ENCODE data around the gene CHST10. TPM values are rescaled to one million over a fixed set of nuclear protein-coding genes. Genes with fewer than 3 reads are reported as not detected.

Gene CHST10
- total RNA-seq, 1 donor from 2014 or later, result 25.8 TPM

GRCh38 chr2:100409461-100409860 is 8.0 kb downstream of the CHST10 start:
- no peak for TF ChIP-seq CTCF (IDR thresholded peaks at IDR 0.05; ENCODE audit: unreplicated experiment)
- Mint-ChIP-seq H3K36me3 (peaks cover 10% of the 10 kb centered on the region), H3K9me3 (no peaks in the 10 kb centered on the region), H3K4me1 (peaks cover 2% of the 10 kb centered on the region), H3K4me3 (no peak overlapping the region), H3K27ac (no peak overlapping the region), H3K27me3 (ENCODE audit: low read depth) (no peaks in the 10 kb centered on the region)
- DNase-seq (ENCODE audit: low spot score in 2 of 2, unreplicated experiment in 2 of 2), result no peak

DNA sequence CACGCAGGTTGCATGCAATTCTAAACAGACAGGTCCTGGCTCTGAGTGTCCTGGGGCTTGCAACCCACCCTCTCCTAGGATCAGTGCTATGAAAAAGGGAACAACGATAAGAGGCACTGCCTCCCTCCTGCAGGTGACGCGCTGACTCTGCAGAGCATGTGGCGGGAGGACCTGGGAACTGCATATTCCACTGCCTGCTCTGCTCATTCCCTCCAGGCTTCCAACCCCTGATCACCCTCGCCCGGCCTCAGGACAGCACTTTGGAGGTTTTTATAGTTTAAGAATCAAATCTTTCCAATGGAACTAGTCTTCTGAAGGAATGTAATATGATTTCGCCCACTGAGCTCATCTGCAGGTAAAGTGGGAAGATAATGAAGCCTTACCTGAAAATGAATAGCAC is 8.5 kb downstream of the CHST10 start:
- peaks cover 5% of the 10 kb centered on the region for H3K4me1 Mint-ChIP-seq

DNA sequence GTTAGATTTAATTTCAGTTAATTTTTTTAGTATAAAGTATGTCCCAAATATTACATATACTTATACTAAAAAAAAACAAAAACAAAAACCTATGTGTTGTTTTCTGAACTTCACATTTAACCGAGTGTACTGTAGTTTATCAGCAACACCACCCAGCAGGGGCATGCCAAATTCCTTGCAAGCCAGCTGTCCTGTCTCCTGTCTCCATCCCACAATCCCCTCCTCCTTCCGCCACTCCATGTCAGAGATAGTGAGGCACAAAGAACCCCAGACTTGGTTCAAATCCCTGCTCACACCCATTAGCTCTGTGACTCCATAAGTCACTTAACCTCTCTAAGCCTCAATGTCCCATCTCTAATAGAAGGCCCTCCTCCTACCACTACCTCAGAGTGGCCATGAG is 9.4 kb downstream of the CHST10 start:
- TF ChIP-seq CTCF (IDR thresholded peaks at IDR 0.05; ENCODE audit: unreplicated experiment), result no peak
- Mint-ChIP-seq H3K36me3 (peaks cover 9% of the 10 kb centered on the region), H3K9me3 (no peaks in the 10 kb centered on the region), H3K27ac (no peak overlapping the region), H3K4me1 (peaks cover 5% of the 10 kb centered on the region), H3K27me3 (ENCODE audit: low read depth) (no peaks in the 10 kb centered on the region), H3K4me3 (no peak overlapping the region)
- no peak for DNase-seq (ENCODE audit: low spot score in 2 of 2, unreplicated experiment in 2 of 2)

More for the DNA sequence above, 8.5 kb downstream of the CHST10 start:
- peaks cover 11% of the 10 kb centered on the region for H3K36me3 Mint-ChIP-seq
- H3K4me3 Mint-ChIP-seq, result no peak overlapping the region
- DNase-seq (ENCODE audit: low spot score in 2 of 2, unreplicated experiment in 2 of 2), result no peak
- H3K9me3 Mint-ChIP-seq, result no peaks in the 10 kb centered on the region
- no peak overlapping the region for H3K27ac Mint-ChIP-seq
- TF ChIP-seq CTCF (IDR thresholded peaks at IDR 0.05; ENCODE audit: unreplicated experiment), result no peak
- no peaks in the 10 kb centered on the region for H3K27me3 Mint-ChIP-seq (ENCODE audit: low read depth)

- Mint-ChIP-seq H3K27me3 (ENCODE audit: low read depth) (no peaks in the 10 kb centered on the region), H3K36me3 (peaks cover 9% of the 10 kb centered on the region), H3K27ac (no peak overlapping the region), H3K9me3 (no peaks in the 10 kb centered on the region), H3K4me1 (peaks cover 5% of the 10 kb centered on the region), H3K4me3 (no peak overlapping the region)
- no peak for TF ChIP-seq CTCF (IDR thresholded peaks at IDR 0.05; ENCODE audit: unreplicated experiment)
- DNase-seq (ENCODE audit: low spot score in 2 of 2, unreplicated experiment in 2 of 2), result no peak
Observed at GRCh38 chr2:100407563-100407962, 9.9 kb downstream of the CHST10 start.

DNA sequence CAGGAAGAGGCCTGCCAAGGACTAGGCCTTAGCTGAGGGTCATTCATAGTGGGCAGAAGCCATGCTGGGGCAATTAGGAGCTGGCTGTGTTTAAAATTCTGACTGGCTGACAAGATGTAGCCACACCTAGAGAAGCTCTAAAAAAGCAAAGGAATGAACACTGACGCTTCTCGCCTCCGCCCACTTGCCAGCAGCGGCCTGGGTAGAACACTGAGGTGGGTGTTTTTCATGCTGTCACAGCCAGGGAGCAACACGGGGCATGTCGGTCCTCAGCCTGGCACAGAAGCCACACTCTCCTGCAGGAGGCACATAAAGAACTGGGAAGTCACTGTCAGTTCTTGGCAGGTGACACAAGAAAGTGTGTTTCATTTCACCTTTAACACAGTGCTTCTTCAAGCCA is 10.4 kb downstream of the CHST10 start:
- Mint-ChIP-seq H3K27me3 (ENCODE audit: low read depth) (no peaks in the 10 kb centered on the region), H3K36me3 (peaks cover 11% of the 10 kb centered on the region), H3K27ac (no peak overlapping the region), H3K9me3 (no peaks in the 10 kb centered on the region), H3K4me1 (peaks cover 5% of the 10 kb centered on the region), H3K4me3 (no peak overlapping the region)
- no peak for DNase-seq (ENCODE audit: low spot score in 2 of 2, unreplicated experiment in 2 of 2)
- no peak for TF ChIP-seq CTCF (IDR thresholded peaks at IDR 0.05; ENCODE audit: unreplicated experiment)

DNA sequence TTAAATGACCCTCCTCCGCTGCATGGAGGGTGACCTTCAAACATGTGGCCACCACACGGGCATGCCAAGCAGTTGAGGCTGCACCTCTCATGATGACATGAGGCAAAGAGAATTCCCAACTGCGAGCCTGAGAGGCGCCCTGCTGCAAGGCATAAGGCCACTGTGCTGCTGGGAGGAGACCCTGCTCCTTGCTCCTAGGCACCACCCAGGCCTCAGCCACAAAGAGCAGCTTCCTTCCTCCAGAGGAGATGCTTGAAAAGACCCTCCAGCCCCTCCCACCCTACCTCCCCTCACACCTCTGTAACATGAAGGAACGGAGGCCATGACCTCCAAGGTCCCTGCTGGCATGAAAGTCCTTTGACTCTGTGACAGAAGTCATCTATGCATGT is 11.4 kb downstream of the CHST10 start:
- peaks cover 15% of the 10 kb centered on the region for H3K36me3 Mint-ChIP-seq
- H3K9me3 Mint-ChIP-seq, result no peaks in the 10 kb centered on the region
- H3K4me3 Mint-ChIP-seq, result no peak overlapping the region
- no peak for DNase-seq (ENCODE audit: low spot score in 2 of 2, unreplicated experiment in 2 of 2)
- TF ChIP-seq CTCF (IDR thresholded peaks at IDR 0.05; ENCODE audit: unreplicated experiment), result no peak
- H3K27ac Mint-ChIP-seq, result no peak overlapping the region
- H3K27me3 Mint-ChIP-seq (ENCODE audit: low read depth), result no peaks in the 10 kb centered on the region
- peaks cover 5% of the 10 kb centered on the region for H3K4me1 Mint-ChIP-seq

Measured in mesothelial cell of epicardium (in vitro differentiated cells).